Measurements from ENCODE around the gene ENKD1.

The ENKD1 gene

GRCh38 chr16:67647681-67648080, 18.9 kb downstream of the ENKD1 start:
- no peak for DNase-seq (ENCODE audit: low read depth)
- TF ChIP-seq CTCF (IDR thresholded peaks at IDR 0.05; ENCODE audit: low read depth, low read length, missing control alignments) = no peak
- H3K4me3 ChIP-seq (ENCODE audit: low read depth, low read length) = no peak overlapping the region
- in situ Hi-C loops (cut with HindIII; ENCODE audit: low sequenced_read_pairs) = no loop called here

GRCh38 chr16:67647111-67647651, 19.4 kb downstream of the ENKD1 start:
- DNase-seq (ENCODE audit: low read depth) = no peak
- no peak overlapping the region for H3K4me3 ChIP-seq (ENCODE audit: low read depth, low read length)
- no peak for TF ChIP-seq CTCF (IDR thresholded peaks at IDR 0.05; ENCODE audit: low read depth, low read length, missing control alignments)
- in situ Hi-C loops (cut with HindIII; ENCODE audit: low sequenced_read_pairs) = no loop called here

GRCh38 chr16:67645397-67646121, 21.0 kb downstream of the ENKD1 start:
- no peak overlapping the region for H3K4me3 ChIP-seq (ENCODE audit: low read depth, low read length)
- no peak for DNase-seq (ENCODE audit: low read depth)
- in situ Hi-C loops (cut with HindIII; ENCODE audit: low sequenced_read_pairs) = no loop called here
- no peak for TF ChIP-seq CTCF (IDR thresholded peaks at IDR 0.05; ENCODE audit: low read depth, low read length, missing control alignments)

GRCh38 chr16:67644038-67644437, 22.5 kb downstream of the ENKD1 start:
- no peak for DNase-seq (ENCODE audit: low read depth)
- no peak for TF ChIP-seq CTCF (IDR thresholded peaks at IDR 0.05; ENCODE audit: low read depth, low read length, missing control alignments)
- no peak overlapping the region for H3K4me3 ChIP-seq (ENCODE audit: low read depth, low read length)
- in situ Hi-C loops (cut with HindIII; ENCODE audit: low sequenced_read_pairs) = no loop called here

GRCh38 chr16:67641779-67642708, 24.5 kb downstream of the ENKD1 start:
- peak; percentile 13 for DNase-seq (ENCODE audit: low read depth)
- in situ Hi-C loops (cut with HindIII; ENCODE audit: low sequenced_read_pairs) = no loop called here

More at GRCh38 chr16:67641779-67642708, 24.5 kb downstream of the ENKD1 start:
- no peak for TF ChIP-seq CTCF (IDR thresholded peaks at IDR 0.05; ENCODE audit: low read depth, low read length, missing control alignments)
- H3K4me3 ChIP-seq (ENCODE audit: low read depth, low read length) = no peak overlapping the region
